ENCODE measurements around the gene KIAA0825. TPM values are rescaled to one million over a fixed set of nuclear protein-coding genes. Genes with fewer than 3 reads are reported as not detected.

The KIAA0825 gene
- total RNA-seq, 1 donor from 2014 or later = 2.0 TPM

DNA sequence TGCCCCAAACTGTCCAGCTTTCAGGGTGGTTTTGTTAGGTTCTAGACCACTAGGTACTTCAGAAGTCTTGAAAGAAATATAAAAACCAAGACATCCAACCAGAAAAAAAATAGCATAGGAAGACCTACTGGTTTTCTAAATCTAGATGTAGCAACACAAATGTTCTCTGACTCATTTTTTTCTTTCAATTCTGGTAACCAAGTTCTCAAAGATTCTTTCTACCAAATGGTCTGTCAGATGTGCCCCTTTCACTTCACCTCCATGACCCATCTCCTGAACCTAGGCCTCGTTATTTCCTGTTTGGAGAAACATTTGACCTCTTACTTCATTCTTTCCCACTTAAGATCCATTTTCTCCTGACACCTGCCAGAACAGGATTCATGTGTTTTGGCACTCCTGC lies 355.3 kb downstream of the KIAA0825 start:
- no peak overlapping the region for H3K27ac Mint-ChIP-seq (ENCODE audit: unreplicated experiment)
- TF ChIP-seq, protein P1, sequence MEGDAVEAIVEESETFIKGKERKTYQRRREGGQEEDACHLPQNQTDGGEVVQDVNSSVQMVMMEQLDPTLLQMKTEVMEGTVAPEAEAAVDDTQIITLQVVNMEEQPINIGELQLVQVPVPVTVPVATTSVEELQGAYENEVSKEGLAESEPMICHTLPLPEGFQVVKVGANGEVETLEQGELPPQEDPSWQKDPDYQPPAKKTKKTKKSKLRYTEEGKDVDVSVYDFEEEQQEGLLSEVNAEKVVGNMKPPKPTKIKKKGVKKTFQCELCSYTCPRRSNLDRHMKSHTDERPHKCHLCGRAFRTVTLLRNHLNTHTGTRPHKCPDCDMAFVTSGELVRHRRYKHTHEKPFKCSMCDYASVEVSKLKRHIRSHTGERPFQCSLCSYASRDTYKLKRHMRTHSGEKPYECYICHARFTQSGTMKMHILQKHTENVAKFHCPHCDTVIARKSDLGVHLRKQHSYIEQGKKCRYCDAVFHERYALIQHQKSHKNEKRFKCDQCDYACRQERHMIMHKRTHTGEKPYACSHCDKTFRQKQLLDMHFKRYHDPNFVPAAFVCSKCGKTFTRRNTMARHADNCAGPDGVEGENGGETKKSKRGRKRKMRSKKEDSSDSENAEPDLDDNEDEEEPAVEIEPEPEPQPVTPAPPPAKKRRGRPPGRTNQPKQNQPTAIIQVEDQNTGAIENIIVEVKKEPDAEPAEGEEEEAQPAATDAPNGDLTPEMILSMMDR (IDR thresholded peaks at IDR 0.05; ENCODE audit: unreplicated experiment) = no peak
- no peaks in the 10 kb centered on the region for H3K9me3 Mint-ChIP-seq (ENCODE audit: unreplicated experiment)
- H3K36me3 Mint-ChIP-seq (ENCODE audit: low read depth, unreplicated experiment) = no peaks in the 10 kb centered on the region
- no peak overlapping the region for H3K4me3 Mint-ChIP-seq (ENCODE audit: unreplicated experiment)
- H3K27me3 Mint-ChIP-seq (ENCODE audit: unreplicated experiment) = peaks cover 2% of the 10 kb centered on the region
- no peaks in the 10 kb centered on the region for H3K4me1 Mint-ChIP-seq (ENCODE audit: unreplicated experiment)
- no peak for DNase-seq (ENCODE audit: low spot score)

DNA sequence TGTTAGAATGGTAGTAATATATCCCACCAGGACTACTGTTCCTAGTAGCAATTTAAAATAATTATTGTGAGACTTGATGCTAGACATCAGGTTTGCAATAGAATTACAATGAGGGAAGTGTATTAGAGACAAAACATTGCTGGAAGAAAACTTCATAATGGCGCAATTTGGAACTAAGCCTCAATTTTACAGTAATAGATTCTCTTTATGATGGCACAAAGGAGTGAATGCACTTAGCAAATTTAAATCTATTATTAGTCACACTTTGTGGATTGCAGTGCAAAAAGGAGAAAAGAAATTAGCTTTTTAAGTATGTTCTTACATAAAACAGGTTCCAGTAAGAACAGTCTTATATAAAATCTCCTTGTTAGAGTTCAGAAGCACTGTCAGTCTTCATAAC lies 358.3 kb downstream of the KIAA0825 start:
- Mint-ChIP-seq H3K36me3 (ENCODE audit: low read depth, unreplicated experiment) (no peaks in the 10 kb centered on the region), H3K27ac (ENCODE audit: unreplicated experiment) (no peak overlapping the region), H3K9me3 (ENCODE audit: unreplicated experiment) (no peaks in the 10 kb centered on the region), H3K4me1 (ENCODE audit: unreplicated experiment) (no peaks in the 10 kb centered on the region), H3K4me3 (ENCODE audit: unreplicated experiment) (no peak overlapping the region), H3K27me3 (ENCODE audit: unreplicated experiment) (peaks cover 2% of the 10 kb centered on the region)
- no peak for DNase-seq (ENCODE audit: low spot score)
- TF ChIP-seq, protein P1 (IDR thresholded peaks at IDR 0.05; ENCODE audit: unreplicated experiment) = no peak

DNA sequence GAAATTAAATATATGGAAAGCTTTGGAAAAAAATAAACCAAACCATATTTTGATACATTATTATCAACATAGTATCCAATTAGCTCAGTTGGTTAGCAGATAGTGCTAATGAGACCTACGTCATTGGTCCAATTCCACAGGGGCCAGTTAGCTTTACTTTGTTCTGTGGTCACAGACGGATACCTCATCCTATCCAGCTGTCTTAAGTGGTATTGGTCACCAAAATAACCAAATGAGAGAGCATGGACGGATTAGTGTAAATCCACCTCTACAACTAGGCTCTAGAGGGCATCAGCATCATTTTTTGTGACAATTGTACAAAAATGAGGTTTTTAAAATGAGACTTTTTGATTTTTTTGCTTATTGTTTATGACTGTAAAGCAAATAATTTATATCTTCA lies 364.2 kb downstream of the KIAA0825 start:
- H3K4me3 Mint-ChIP-seq (ENCODE audit: unreplicated experiment) = no peak overlapping the region
- no peak overlapping the region for H3K27ac Mint-ChIP-seq (ENCODE audit: unreplicated experiment)
- DNase-seq (ENCODE audit: low spot score) = no peak
- no peaks in the 10 kb centered on the region for H3K9me3 Mint-ChIP-seq (ENCODE audit: unreplicated experiment)
- H3K4me1 Mint-ChIP-seq (ENCODE audit: unreplicated experiment) = no peaks in the 10 kb centered on the region
- TF ChIP-seq, protein P1 (IDR thresholded peaks at IDR 0.05; ENCODE audit: unreplicated experiment) = no peak
- no peaks in the 10 kb centered on the region for H3K36me3 Mint-ChIP-seq (ENCODE audit: low read depth, unreplicated experiment)
- H3K27me3 Mint-ChIP-seq (ENCODE audit: unreplicated experiment) = no peaks in the 10 kb centered on the region

DNA sequence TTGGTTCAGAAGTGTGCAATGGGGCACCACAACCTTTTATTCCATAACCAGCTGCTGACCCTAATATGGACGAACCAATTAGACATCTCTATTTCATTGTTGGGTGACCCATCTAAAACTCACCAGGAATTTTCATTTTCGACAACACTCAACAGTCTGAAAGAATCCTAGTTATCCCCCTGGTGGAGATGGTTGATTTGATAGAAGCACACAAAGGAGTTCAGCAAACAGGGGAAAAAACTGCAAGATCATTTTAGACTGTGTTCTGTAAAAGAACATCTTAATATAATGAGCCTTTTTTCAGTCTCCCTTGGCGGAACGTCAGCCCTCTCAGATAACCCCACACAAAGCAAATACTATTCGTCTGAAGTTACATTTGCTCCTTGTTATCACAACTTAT lies 367.4 kb downstream of the KIAA0825 start:
- Mint-ChIP-seq H3K27ac (ENCODE audit: unreplicated experiment) (no peak overlapping the region), H3K4me3 (ENCODE audit: unreplicated experiment) (no peak overlapping the region), H3K9me3 (ENCODE audit: unreplicated experiment) (no peaks in the 10 kb centered on the region), H3K4me1 (ENCODE audit: unreplicated experiment) (no peaks in the 10 kb centered on the region), H3K36me3 (ENCODE audit: low read depth, unreplicated experiment) (no peaks in the 10 kb centered on the region), H3K27me3 (ENCODE audit: unreplicated experiment) (no peaks in the 10 kb centered on the region)
- TF ChIP-seq, protein P1 (IDR thresholded peaks at IDR 0.05; ENCODE audit: unreplicated experiment) = no peak
- no peak for DNase-seq (ENCODE audit: low spot score)

DNA sequence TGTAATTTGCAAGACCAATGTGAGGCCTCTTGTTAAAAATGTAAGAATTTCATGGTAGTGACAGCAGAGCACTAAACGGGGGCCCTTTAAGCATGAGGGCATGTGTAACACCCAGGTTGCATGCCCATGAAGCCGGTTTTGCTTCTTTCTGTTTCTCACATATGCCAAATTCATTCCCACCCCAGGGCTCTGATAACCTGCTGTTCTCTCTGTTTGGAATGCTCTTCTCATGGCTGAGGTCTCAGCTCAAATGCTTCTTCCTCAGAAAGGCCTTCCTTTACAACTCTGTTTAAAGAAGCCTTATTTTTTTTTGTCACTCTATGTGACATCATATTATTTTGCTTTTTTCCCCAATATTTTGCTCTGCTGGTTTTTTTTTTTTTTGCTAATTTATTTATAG lies 369.0 kb downstream of the KIAA0825 start:
- no peak overlapping the region for H3K27ac Mint-ChIP-seq (ENCODE audit: unreplicated experiment)
- no peaks in the 10 kb centered on the region for H3K36me3 Mint-ChIP-seq (ENCODE audit: low read depth, unreplicated experiment)
- H3K9me3 Mint-ChIP-seq (ENCODE audit: unreplicated experiment) = no peaks in the 10 kb centered on the region
- H3K4me3 Mint-ChIP-seq (ENCODE audit: unreplicated experiment) = no peak overlapping the region
- H3K27me3 Mint-ChIP-seq (ENCODE audit: unreplicated experiment) = no peaks in the 10 kb centered on the region
- TF ChIP-seq, protein P1 (IDR thresholded peaks at IDR 0.05; ENCODE audit: unreplicated experiment) = no peak
- no peak for DNase-seq (ENCODE audit: low spot score)
- H3K4me1 Mint-ChIP-seq (ENCODE audit: unreplicated experiment) = no peaks in the 10 kb centered on the region
